ENCODE measurements around the gene RGL1.

The RGL1 gene

GRCh38 chr1:183812128-183812527 lies 7.2 kb downstream of the RGL1 start:
- TF ChIP-seq POLR2AphosphoS5 (IDR thresholded peaks at IDR 0.05; ENCODE audit: low read depth, low read length): no peak
- TF ChIP-seq POLR2A (IDR thresholded peaks at IDR 0.05; ENCODE audit: low read depth, low read length): no peak
- TF ChIP-seq TAF1 (IDR thresholded peaks at IDR 0.05; ENCODE audit: borderline replicate concordance, low read depth, low read length): no peak
- no peak for DNase-seq (ENCODE audit: insufficient read length)
- no peak for FAIRE-seq

- TF ChIP-seq TAF1 (IDR thresholded peaks at IDR 0.05; ENCODE audit: borderline replicate concordance, low read depth, low read length): no peak
- no peak for TF ChIP-seq POLR2A (IDR thresholded peaks at IDR 0.05; ENCODE audit: low read depth, low read length)
- no peak for TF ChIP-seq POLR2AphosphoS5 (IDR thresholded peaks at IDR 0.05; ENCODE audit: low read depth, low read length)
- no peak for DNase-seq (ENCODE audit: insufficient read length)
- no peak for FAIRE-seq
Observed at GRCh38 chr1:183812686-183813569, 8.0 kb downstream of the RGL1 start.

- DNase-seq (ENCODE audit: insufficient read length) (no peak), FAIRE-seq (no peak)
- TF ChIP-seq POLR2AphosphoS5 (IDR thresholded peaks at IDR 0.05; ENCODE audit: low read depth, low read length) (no peak), TAF1 (IDR thresholded peaks at IDR 0.05; ENCODE audit: borderline replicate concordance, low read depth, low read length) (no peak), POLR2A (IDR thresholded peaks at IDR 0.05; ENCODE audit: low read depth, low read length) (no peak)
Observed at GRCh38 chr1:183814121-183814681, 9.3 kb downstream of the RGL1 start.

GRCh38 chr1:183816110-183816509 lies 11.2 kb downstream of the RGL1 start:
- FAIRE-seq (peak; percentile 62), DNase-seq (ENCODE audit: insufficient read length) (no peak)
- no peak for TF ChIP-seq TAF1 (IDR thresholded peaks at IDR 0.05; ENCODE audit: borderline replicate concordance, low read depth, low read length)
- no peak for TF ChIP-seq POLR2AphosphoS5 (IDR thresholded peaks at IDR 0.05; ENCODE audit: low read depth, low read length)
- TF ChIP-seq POLR2A (IDR thresholded peaks at IDR 0.05; ENCODE audit: low read depth, low read length): no peak

DNA sequence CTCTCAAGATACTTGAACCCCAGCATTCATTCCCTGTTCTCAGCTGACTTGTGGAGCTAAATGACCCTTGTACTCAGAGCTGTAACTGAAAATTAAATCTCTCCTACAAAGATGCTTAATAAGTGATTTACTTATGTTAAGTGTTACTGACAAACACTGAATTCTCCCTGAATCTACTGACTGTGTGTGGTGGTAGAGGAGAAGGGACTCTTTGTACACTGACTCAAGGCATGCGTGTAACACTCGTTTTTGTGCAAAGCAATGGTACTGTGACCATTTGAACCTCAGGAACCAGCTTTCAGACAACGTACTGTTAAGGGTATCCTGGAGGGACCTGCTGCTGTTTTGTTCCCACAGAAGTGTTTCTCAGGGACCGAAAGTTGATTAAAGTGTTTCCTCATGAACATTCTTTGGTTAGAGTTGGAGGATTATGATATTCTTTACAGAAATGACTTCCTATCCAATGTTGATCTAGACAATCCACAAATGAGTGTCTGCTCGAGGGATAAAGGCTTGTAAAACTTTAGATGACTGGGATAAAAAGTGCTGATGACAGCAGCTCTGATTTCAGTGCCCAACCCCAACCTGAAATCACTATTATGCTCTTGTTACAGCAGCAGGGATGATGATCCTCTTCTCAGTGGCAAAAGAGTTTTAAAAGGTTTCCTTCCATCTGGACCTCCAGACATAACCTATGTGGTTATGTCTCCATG lies 12.8 kb downstream of the RGL1 start:
- DNase-seq (ENCODE audit: insufficient read length) (no peak), FAIRE-seq (peak; percentile 30)
- TF ChIP-seq POLR2A (IDR thresholded peaks at IDR 0.05; ENCODE audit: low read depth, low read length) (no peak), TAF1 (IDR thresholded peaks at IDR 0.05; ENCODE audit: borderline replicate concordance, low read depth, low read length) (no peak), POLR2AphosphoS5 (IDR thresholded peaks at IDR 0.05; ENCODE audit: low read depth, low read length) (no peak)

- no peak for FAIRE-seq
- DNase-seq (ENCODE audit: insufficient read length): no peak
- TF ChIP-seq POLR2A (IDR thresholded peaks at IDR 0.05; ENCODE audit: low read depth, low read length) (no peak), TAF1 (IDR thresholded peaks at IDR 0.05; ENCODE audit: borderline replicate concordance, low read depth, low read length) (no peak), POLR2AphosphoS5 (IDR thresholded peaks at IDR 0.05; ENCODE audit: low read depth, low read length) (no peak)
Observed at GRCh38 chr1:183819059-183819458, 14.1 kb downstream of the RGL1 start.

DNA sequence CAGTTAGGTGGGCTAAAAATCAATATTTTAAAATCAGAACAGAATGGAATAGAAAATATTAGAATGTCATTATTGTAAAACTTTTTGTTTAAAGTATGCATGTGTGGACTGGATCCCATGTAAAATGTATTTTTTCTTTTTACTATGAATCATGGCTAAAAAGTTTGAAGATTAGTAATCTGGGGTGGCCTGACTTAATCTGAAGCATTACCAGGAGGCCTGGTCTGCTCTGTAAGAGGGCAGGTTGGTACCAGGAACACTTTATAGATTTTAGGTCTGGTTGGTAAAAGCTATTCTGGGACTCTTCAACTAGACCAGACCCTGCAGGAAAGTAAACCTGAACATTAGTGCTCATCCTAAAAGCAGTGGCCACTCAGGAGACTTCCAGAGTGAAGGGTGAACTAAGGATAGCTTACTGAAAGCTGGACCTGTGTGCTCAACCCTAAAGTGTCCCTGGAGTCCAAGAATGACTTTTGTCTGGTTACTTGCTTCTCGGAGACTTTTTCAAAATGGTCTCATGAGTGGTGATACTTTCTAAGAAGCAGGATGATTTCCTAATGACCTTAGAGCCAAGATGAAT lies 16.5 kb downstream of the RGL1 start:
- TF ChIP-seq POLR2AphosphoS5 (IDR thresholded peaks at IDR 0.05; ENCODE audit: low read depth, low read length) (no peak), TAF1 (IDR thresholded peaks at IDR 0.05; ENCODE audit: borderline replicate concordance, low read depth, low read length) (no peak), POLR2A (IDR thresholded peaks at IDR 0.05; ENCODE audit: low read depth, low read length) (no peak)
- DNase-seq (ENCODE audit: insufficient read length) (no peak), FAIRE-seq (no peak)

DNA sequence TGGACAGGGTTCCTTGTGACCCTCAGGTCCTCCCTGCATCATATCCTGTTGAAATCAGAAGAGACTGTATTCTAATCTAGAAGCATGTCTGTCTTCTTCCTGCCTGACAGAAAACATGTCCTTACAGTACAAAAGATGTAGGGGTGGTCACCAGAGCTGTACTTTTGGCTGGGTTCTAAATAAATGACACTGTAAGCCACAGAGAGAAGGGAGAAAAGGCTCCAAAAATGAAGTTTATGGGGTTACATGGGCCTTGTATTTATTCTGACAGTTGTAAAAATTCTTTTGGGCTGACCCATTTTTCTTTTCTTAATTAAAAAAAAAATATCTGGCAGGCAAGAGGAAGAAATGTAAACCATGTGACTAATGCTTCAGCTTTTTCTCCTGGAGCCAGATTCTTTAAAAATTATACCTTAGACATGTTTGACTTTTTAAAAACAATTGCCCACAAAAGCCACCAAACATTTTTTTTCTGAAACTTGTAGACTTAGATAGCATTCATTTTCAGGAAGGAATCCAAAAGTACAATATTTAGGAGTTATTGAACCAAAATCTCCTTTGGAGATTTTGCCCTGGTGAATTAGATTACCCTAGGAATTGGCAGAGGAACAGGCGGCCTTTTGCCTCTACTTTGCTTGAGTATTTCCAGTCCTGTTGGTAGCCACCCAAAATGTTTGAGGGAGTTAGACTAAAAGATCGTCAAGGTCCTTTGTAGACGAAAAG lies 17.1 kb downstream of the RGL1 start:
- TF ChIP-seq POLR2A (IDR thresholded peaks at IDR 0.05; ENCODE audit: low read depth, low read length) (no peak), POLR2AphosphoS5 (IDR thresholded peaks at IDR 0.05; ENCODE audit: low read depth, low read length) (no peak), TAF1 (IDR thresholded peaks at IDR 0.05; ENCODE audit: borderline replicate concordance, low read depth, low read length) (no peak)
- DNase-seq (ENCODE audit: insufficient read length) (no peak), FAIRE-seq (peak; percentile 74)

- FAIRE-seq (peak; percentile 67), DNase-seq (ENCODE audit: insufficient read length) (no peak)
- TF ChIP-seq POLR2AphosphoS5 (IDR thresholded peaks at IDR 0.05; ENCODE audit: low read depth, low read length) (no peak), POLR2A (IDR thresholded peaks at IDR 0.05; ENCODE audit: low read depth, low read length) (no peak), TAF1 (IDR thresholded peaks at IDR 0.05; ENCODE audit: borderline replicate concordance, low read depth, low read length) (no peak)
Observed at GRCh38 chr1:183824291-183824690, 19.4 kb downstream of the RGL1 start.

- FAIRE-seq (no peak), DNase-seq (ENCODE audit: insufficient read length) (no peak)
- no peak for TF ChIP-seq TAF1 (IDR thresholded peaks at IDR 0.05; ENCODE audit: borderline replicate concordance, low read depth, low read length)
- no peak for TF ChIP-seq POLR2AphosphoS5 (IDR thresholded peaks at IDR 0.05; ENCODE audit: low read depth, low read length)
- TF ChIP-seq POLR2A (IDR thresholded peaks at IDR 0.05; ENCODE audit: low read depth, low read length): no peak
Observed at GRCh38 chr1:183827801-183828200, 22.9 kb downstream of the RGL1 start.

- TF ChIP-seq POLR2A (IDR thresholded peaks at IDR 0.05; ENCODE audit: low read depth, low read length) (no peak), TAF1 (IDR thresholded peaks at IDR 0.05; ENCODE audit: borderline replicate concordance, low read depth, low read length) (no peak), POLR2AphosphoS5 (IDR thresholded peaks at IDR 0.05; ENCODE audit: low read depth, low read length) (no peak)
- DNase-seq (ENCODE audit: insufficient read length): no peak
- FAIRE-seq: no peak
Observed at GRCh38 chr1:183830389-183830788, 25.5 kb downstream of the RGL1 start.
